ENCODE measurements around the gene C21orf58.

The C21orf58 gene

DNA sequence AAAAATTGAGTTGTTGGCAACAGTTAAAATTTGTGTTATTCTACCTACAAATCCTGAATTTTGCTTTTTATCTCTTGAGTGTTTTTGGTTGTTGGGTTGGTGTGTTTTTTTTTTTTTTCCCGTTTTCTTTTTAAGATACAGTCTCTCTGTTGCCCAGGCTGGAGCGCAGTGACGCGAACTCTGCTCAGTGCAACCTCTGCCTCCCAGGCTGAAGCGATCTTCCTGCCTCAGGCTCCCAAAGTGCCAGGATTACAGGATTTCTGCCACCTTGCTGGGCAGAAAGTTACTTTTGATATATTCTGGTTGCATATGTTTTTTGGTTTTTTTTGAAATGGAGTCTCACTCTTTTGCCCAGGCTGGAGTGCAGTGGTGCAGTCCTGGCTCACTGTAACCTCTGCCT, 4.5 kb upstream of the C21orf58 start:
- Histone ChIP-seq H3K27me3 (replicated peaks; ENCODE audit: control insufficient read depth, insufficient read depth, low read length) (no peaks in the 10 kb centered on the region), H3K36me3 (ENCODE audit: control insufficient read depth, insufficient read depth, low read length) (peaks cover 6% of the 10 kb centered on the region), H3K4me3 (replicated peaks; ENCODE audit: low read depth, low read length) (no peak overlapping the region)
- TF ChIP-seq, protein P1, sequence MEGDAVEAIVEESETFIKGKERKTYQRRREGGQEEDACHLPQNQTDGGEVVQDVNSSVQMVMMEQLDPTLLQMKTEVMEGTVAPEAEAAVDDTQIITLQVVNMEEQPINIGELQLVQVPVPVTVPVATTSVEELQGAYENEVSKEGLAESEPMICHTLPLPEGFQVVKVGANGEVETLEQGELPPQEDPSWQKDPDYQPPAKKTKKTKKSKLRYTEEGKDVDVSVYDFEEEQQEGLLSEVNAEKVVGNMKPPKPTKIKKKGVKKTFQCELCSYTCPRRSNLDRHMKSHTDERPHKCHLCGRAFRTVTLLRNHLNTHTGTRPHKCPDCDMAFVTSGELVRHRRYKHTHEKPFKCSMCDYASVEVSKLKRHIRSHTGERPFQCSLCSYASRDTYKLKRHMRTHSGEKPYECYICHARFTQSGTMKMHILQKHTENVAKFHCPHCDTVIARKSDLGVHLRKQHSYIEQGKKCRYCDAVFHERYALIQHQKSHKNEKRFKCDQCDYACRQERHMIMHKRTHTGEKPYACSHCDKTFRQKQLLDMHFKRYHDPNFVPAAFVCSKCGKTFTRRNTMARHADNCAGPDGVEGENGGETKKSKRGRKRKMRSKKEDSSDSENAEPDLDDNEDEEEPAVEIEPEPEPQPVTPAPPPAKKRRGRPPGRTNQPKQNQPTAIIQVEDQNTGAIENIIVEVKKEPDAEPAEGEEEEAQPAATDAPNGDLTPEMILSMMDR (IDR thresholded peaks at IDR 0.05; ENCODE audit: insufficient read depth, low read length, poor library complexity, severe bottlenecking): no peak
- DNase-seq (ENCODE audit: extremely low read depth, insufficient read length): no peak

GRCh38 chr21:46327711-46328110, 4.0 kb upstream of the C21orf58 start:
- no peak for DNase-seq (ENCODE audit: extremely low read depth, insufficient read length)
- Histone ChIP-seq H3K4me3 (replicated peaks; ENCODE audit: low read depth, low read length) (no peak overlapping the region), H3K36me3 (ENCODE audit: control insufficient read depth, insufficient read depth, low read length) (peaks cover 6% of the 10 kb centered on the region), H3K27me3 (replicated peaks; ENCODE audit: control insufficient read depth, insufficient read depth, low read length) (no peaks in the 10 kb centered on the region)
- TF ChIP-seq, protein P1 (IDR thresholded peaks at IDR 0.05; ENCODE audit: insufficient read depth, low read length, poor library complexity, severe bottlenecking): no peak

DNA sequence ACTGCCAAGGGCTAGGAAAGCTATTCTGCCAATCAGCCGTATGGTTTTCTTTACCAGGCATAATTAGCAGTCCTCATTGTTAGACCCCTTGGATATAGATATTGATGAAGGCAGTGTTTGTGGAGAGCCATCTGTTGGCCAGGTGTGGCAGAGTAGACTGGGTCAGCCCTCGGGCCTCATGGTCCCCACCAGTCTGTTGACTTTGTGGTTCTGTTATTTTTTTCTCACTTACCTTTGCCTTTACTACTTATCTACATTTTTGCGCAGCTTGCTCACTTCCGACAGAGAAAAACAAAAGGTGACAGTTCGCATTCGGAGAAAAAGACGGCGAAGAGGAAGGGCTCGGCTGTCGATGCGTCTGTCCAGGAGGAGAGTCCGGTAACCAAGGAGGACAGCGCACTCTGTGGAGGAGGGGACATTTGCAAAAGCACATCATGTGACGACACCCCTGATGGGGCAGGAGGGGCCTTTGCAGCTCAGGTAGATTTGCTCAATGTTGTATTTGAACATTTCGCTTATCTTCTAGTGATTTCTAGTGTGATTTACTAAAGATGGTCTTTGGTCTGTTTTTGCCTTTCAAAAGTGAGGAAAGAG, 2.5 kb upstream of the C21orf58 start:
- Histone ChIP-seq H3K27me3 (replicated peaks; ENCODE audit: control insufficient read depth, insufficient read depth, low read length) (no peaks in the 10 kb centered on the region), H3K36me3 (ENCODE audit: control insufficient read depth, insufficient read depth, low read length) (peaks cover 6% of the 10 kb centered on the region), H3K4me3 (replicated peaks; ENCODE audit: low read depth, low read length) (no peak overlapping the region)
- no peak for DNase-seq (ENCODE audit: extremely low read depth, insufficient read length)
- TF ChIP-seq, protein P1 (IDR thresholded peaks at IDR 0.05; ENCODE audit: insufficient read depth, low read length, poor library complexity, severe bottlenecking): peak; percentile 16

DNA sequence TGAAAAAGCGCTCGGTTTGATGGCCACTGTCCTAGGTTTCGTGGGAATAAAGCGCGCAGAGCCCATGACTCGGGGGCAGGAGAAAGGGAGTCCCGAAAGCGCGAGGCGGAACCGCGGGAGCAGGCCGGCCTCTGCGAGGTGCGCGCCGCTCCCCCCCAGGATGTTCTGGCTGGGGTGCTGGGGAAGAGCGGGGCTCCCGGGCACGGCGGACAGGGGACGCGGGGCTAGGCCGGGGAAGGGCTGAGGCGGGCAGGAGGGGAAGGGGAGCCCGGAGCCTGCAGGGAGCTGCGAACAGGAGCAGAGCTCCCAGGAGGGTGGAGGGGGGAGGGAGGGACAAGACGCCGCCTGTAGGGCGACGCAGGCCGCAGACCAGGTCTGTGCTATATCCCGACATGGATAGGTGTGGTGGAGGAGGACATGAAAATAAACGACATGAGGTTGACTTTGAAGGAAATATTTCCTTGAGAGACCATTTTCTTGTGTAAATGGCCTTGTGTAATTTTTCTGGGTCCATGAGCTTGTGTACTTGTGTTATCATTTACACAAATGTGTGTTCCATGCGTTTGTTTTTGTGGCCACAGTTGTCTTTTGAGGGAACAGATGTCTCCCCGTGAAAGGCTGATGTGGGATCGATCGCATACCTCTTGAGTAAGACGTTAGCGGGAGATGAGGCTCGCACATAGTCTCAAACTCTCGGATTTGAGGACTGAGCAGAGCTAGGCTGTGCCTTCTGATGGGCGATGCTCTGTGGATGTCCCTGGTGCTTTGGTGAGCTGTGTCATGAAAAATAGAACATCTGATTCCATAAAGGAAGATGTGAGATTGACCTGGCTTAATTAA, 1.6 kb upstream of the C21orf58 start:
- TF ChIP-seq, protein P1 (IDR thresholded peaks at IDR 0.05; ENCODE audit: insufficient read depth, low read length, poor library complexity, severe bottlenecking): peak; percentile 33
- peak overlapping the region; percentile 69 for H3K4me3 ChIP-seq (replicated peaks; ENCODE audit: low read depth, low read length)
- peaks cover 6% of the 10 kb centered on the region for H3K36me3 ChIP-seq (ENCODE audit: control insufficient read depth, insufficient read depth, low read length)
- no peaks in the 10 kb centered on the region for H3K27me3 ChIP-seq (replicated peaks; ENCODE audit: control insufficient read depth, insufficient read depth, low read length)
- DNase-seq (ENCODE audit: extremely low read depth, insufficient read length): peak; percentile 63

- Histone ChIP-seq H3K36me3 (ENCODE audit: control insufficient read depth, insufficient read depth, low read length) (peaks cover 4% of the 10 kb centered on the region), H3K4me3 (replicated peaks; ENCODE audit: low read depth, low read length) (peak overlapping the region; percentile 70), H3K27me3 (replicated peaks; ENCODE audit: control insufficient read depth, insufficient read depth, low read length) (no peaks in the 10 kb centered on the region)
- DNase-seq (ENCODE audit: extremely low read depth, insufficient read length): peak; percentile 88
- TF ChIP-seq, protein P1 (IDR thresholded peaks at IDR 0.05; ENCODE audit: insufficient read depth, low read length, poor library complexity, severe bottlenecking): no peak
Measured at GRCh38 chr21:46324390-46325072, 861 bp upstream of the C21orf58 start.

All from GM06990 (cell line).